Stimulated activated effector memory CD8-positive, alpha-beta T cell treated with anti-CD3 and anti-CD28 coated beads, Interleukin-12 subunit alpha, Interleukin-12 subunit beta, amount 100 ng/mL, for 72 hours (primary cell): ENCODE measurements around the gene TESK2.

Experiments used
- ATAC-seq: fragments of 150-1000 bp; cut with Tn5 transposase; 2 replicates; pipeline ENCODE4 v1.10.0; 2021
- DNase-seq, 2 donors: peaks; one replicate each; pipeline ENCODE4 v3.0.0; 2021 to 2022; ENCODE audit warnings: low spot score in 2 of 2
- H3K27ac Mint-ChIP-seq: one replicate; pipeline ENCODE4 v1.8.0; 2022; ENCODE audit warnings: mild to moderate bottlenecking, mixed read lengths
- H3K36me3 Mint-ChIP-seq: one replicate; pipeline ENCODE4 v1.8.0; 2022; ENCODE audit warnings: mild to moderate bottlenecking, mixed read lengths
- H3K4me1 Mint-ChIP-seq: one replicate; pipeline ENCODE4 v1.8.0; 2022; ENCODE audit warnings: mixed read lengths
- H3K4me3 Mint-ChIP-seq: one replicate; pipeline ENCODE4 v1.8.0; 2022; ENCODE audit warnings: mild to moderate bottlenecking, mixed read lengths
- H3K9me3 Mint-ChIP-seq: one replicate; pipeline ENCODE4 v1.8.0; 2022; ENCODE audit warnings: mixed read lengths

Gene TESK2

GRCh38 chr1:45414746-45415145, 76.2 kb downstream of the TESK2 start:
- no peak overlapping the region for H3K4me3 Mint-ChIP-seq

GRCh38 chr1:45412899-45413298, 78.1 kb downstream of the TESK2 start:
- H3K4me3 Mint-ChIP-seq: no peak overlapping the region
- H3K9me3 Mint-ChIP-seq: no peaks in the 10 kb centered on the region
- ATAC-seq (no peak), DNase-seq (no peak)
- H3K36me3 Mint-ChIP-seq: no peaks in the 10 kb centered on the region
- no peak overlapping the region for H3K27ac Mint-ChIP-seq
- peaks cover 9% of the 10 kb centered on the region for H3K4me1 Mint-ChIP-seq

More at GRCh38 chr1:45414746-45415145, 76.2 kb downstream of the TESK2 start:
- ATAC-seq: no peak
- Mint-ChIP-seq H3K36me3 (no peaks in the 10 kb centered on the region), H3K27ac (no peak overlapping the region), H3K9me3 (no peaks in the 10 kb centered on the region), H3K4me1 (peaks cover under 1% of the 10 kb centered on the region)
- DNase-seq: no peak

DNA sequence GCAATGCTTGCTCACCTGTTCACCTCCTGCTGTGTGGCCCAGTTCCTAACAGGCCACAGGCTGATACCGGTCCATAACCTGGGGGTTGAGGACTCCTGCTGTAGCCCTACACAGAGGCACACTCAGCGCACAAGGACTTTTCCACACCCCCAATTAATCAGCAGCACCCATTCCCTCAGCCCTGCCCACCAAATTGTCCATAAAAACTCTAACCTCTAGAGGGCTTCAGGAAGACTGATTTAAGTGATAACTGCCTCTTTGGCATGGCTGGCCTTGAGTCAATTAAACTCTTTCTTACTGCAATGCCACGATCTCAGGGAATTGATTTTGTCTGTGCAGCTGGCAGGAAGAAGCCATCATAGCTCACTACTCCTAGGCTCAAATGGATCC, 79.5 kb downstream of the TESK2 start:
- Mint-ChIP-seq H3K36me3 (no peaks in the 10 kb centered on the region), H3K4me3 (no peak overlapping the region), H3K27ac (no peak overlapping the region), H3K4me1 (peaks cover 9% of the 10 kb centered on the region), H3K9me3 (no peaks in the 10 kb centered on the region)
- DNase-seq (no peak), ATAC-seq (no peak)

GRCh38 chr1:45410850-45411509, 80.0 kb downstream of the TESK2 start:
- ATAC-seq (no peak), DNase-seq (no peak)
- Mint-ChIP-seq H3K4me1 (peaks cover 9% of the 10 kb centered on the region), H3K4me3 (no peak overlapping the region), H3K27ac (no peak overlapping the region), H3K36me3 (no peaks in the 10 kb centered on the region), H3K9me3 (no peaks in the 10 kb centered on the region)

GRCh38 chr1:45409276-45409675, 81.7 kb downstream of the TESK2 start:
- no peak overlapping the region for H3K27ac Mint-ChIP-seq
- H3K4me1 Mint-ChIP-seq: peaks cover 9% of the 10 kb centered on the region
- H3K4me3 Mint-ChIP-seq: no peak overlapping the region
- ATAC-seq: peak; percentile 66
- no peaks in the 10 kb centered on the region for H3K9me3 Mint-ChIP-seq
- DNase-seq: no peak
- H3K36me3 Mint-ChIP-seq: no peaks in the 10 kb centered on the region

- Mint-ChIP-seq H3K36me3 (no peaks in the 10 kb centered on the region), H3K9me3 (no peaks in the 10 kb centered on the region), H3K27ac (no peak overlapping the region), H3K4me1 (peaks cover 9% of the 10 kb centered on the region), H3K4me3 (no peak overlapping the region)
- ATAC-seq (no peak), DNase-seq (no peak)
These were observed 83.2 kb downstream of the TESK2 start for GRCh38 chr1:45407629-45408287.

GRCh38 chr1:45405636-45406035, 85.3 kb downstream of the TESK2 start:
- H3K9me3 Mint-ChIP-seq: no peaks in the 10 kb centered on the region
- H3K4me1 Mint-ChIP-seq: peaks cover 9% of the 10 kb centered on the region
- ATAC-seq (no peak), DNase-seq (no peak)
- H3K27ac Mint-ChIP-seq: no peak overlapping the region
- no peaks in the 10 kb centered on the region for H3K36me3 Mint-ChIP-seq
- H3K4me3 Mint-ChIP-seq: no peak overlapping the region

DNA sequence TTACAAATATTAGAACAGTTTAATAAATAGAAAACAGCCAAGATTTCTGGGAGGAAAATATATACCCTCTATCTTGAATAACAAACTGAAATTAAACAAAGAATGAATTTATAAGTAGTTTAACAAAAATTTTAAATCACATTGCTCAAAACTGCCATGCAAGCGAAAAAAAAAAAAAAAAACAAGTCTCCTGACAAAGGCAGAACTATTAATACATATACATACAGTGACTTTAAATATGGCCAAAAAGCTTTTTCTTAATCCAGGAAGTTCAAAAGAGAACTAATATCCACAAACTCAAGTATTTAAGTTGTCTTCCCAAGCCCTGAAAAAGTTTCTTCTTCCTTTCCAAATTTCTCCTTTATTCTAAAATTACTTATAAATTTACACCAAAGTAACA, 87.2 kb downstream of the TESK2 start:
- Mint-ChIP-seq H3K9me3 (no peaks in the 10 kb centered on the region), H3K4me1 (no peaks in the 10 kb centered on the region), H3K36me3 (no peaks in the 10 kb centered on the region), H3K27ac (no peak overlapping the region), H3K4me3 (no peak overlapping the region)
- ATAC-seq: no peak
- DNase-seq: no peak

DNA sequence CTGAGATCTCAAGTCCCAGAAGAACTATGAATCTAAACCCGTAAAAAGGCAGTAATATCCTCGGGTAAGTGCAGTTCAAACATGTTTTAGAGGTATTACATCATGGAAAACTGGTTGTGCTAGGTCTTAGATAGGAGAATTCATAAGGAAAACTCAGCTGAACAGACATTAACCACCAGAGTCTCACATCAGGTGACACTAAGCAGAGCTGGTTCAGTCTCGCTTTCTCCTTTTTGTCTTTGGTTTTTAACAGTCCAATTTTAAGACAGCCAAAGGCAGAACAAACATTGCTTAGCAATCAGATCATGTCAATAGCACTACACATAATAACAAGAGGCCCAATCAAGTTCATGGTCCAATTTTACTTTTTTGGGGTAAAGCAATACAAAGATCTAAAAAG, 87.7 kb downstream of the TESK2 start:
- ATAC-seq: no peak
- H3K27ac Mint-ChIP-seq: no peak overlapping the region

GRCh38 chr1:45401524-45401923, 89.4 kb downstream of the TESK2 start:
- no peak for DNase-seq
- no peaks in the 10 kb centered on the region for H3K36me3 Mint-ChIP-seq
- no peaks in the 10 kb centered on the region for H3K4me1 Mint-ChIP-seq
- no peak for ATAC-seq
- H3K9me3 Mint-ChIP-seq: no peaks in the 10 kb centered on the region
- H3K27ac Mint-ChIP-seq: no peak overlapping the region
- H3K4me3 Mint-ChIP-seq: no peak overlapping the region

More for the DNA sequence above, 87.7 kb downstream of the TESK2 start:
- no peak overlapping the region for H3K4me3 Mint-ChIP-seq
- DNase-seq: no peak
- no peaks in the 10 kb centered on the region for H3K9me3 Mint-ChIP-seq
- H3K36me3 Mint-ChIP-seq: no peaks in the 10 kb centered on the region
- no peaks in the 10 kb centered on the region for H3K4me1 Mint-ChIP-seq

DNA sequence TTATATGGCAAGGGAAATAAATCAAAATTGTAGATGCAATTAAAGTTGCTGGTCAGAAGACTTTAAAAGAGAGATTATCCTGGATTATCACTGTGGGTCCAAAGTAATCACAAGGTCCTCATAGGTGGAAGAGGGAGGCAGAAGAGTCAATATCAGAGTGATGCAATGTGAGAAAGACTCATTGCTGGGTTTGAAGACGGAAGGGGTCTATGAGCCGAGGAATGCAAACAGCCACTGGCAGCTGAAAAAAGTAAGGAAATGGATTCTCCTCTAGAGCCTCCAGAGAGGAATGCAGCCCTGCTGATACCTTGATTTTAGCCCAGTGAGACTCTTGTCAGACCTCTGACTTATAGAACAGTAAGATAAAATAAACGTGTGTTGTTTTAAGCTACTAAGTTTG, 90.9 kb downstream of the TESK2 start:
- H3K27ac Mint-ChIP-seq: no peak overlapping the region
- no peak overlapping the region for H3K4me3 Mint-ChIP-seq
- no peak for DNase-seq
- H3K36me3 Mint-ChIP-seq: no peaks in the 10 kb centered on the region
- no peak for ATAC-seq
- no peaks in the 10 kb centered on the region for H3K9me3 Mint-ChIP-seq
- peaks cover 3% of the 10 kb centered on the region for H3K4me1 Mint-ChIP-seq

DNA sequence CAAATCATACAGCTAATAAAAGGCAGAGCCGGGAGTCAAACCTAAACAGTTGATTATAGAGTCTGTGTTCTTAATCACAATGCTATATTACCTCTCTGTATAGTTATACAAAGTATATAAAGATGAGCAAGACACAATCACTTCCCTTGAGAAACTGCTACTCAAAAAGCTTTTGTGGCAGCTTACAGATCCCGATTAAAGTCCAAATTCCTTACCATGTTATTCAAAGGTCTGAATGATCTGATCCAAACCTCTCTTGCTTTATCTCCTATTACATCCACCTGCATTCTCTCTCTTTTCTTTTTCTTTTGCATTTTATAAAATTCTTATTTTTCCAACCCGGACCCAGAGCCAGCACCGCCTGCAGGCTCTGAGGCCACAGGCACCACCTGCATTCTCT, 93.7 kb downstream of the TESK2 start:
- Mint-ChIP-seq H3K9me3 (no peaks in the 10 kb centered on the region), H3K27ac (no peak overlapping the region), H3K4me1 (peaks cover 20% of the 10 kb centered on the region), H3K4me3 (no peak overlapping the region), H3K36me3 (no peaks in the 10 kb centered on the region)
- ATAC-seq: no peak
- DNase-seq: no peak

DNA sequence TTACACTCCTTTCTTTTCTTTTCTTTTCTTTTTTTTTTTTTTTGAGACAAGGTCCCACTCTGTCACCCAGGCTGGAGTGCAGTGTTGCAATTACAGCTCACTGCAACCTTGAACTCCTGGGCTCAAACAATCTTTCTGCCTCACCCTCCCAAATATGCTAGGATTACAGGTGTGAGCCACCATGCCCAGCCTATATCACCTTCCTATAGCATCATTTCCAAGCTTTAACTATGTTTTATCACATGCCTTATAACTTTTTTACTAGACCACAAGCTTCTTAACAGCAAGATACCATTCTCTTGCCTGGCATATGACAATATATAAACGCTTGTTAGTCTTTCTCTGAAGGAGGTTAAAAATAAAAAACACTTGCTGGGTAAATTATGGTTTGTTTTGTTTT, 95.4 kb downstream of the TESK2 start:
- H3K27ac Mint-ChIP-seq: peak overlapping the region; percentile 32
- DNase-seq (no peak), ATAC-seq (no peak)
- H3K36me3 Mint-ChIP-seq: no peaks in the 10 kb centered on the region
- H3K4me1 Mint-ChIP-seq: peaks cover 20% of the 10 kb centered on the region
- no peaks in the 10 kb centered on the region for H3K9me3 Mint-ChIP-seq
- no peak overlapping the region for H3K4me3 Mint-ChIP-seq

GRCh38 chr1:45395051-45395450, 95.9 kb downstream of the TESK2 start:
- Mint-ChIP-seq H3K27ac (peak overlapping the region; percentile 32), H3K36me3 (no peaks in the 10 kb centered on the region)

DNA sequence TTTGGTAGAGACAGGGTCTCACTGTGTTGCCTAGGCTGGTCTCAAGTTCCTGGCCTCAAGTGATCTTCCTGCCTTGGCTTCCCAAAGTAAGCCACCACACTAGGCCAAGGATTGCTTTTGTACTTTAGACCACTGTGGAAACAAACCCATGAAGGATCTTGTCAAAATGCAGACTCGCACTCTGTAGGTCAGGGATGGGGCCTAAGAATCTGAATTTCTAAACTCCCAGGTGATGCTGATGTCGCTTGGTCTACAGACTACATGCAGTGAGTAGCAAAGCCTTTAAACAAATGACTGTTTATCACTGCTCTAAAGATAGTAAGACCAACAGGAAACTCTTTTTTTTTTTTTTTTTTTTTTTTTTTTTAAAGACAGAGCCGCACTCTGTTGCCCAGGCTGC, 96.6 kb downstream of the TESK2 start:
- H3K4me3 Mint-ChIP-seq: peak overlapping the region; percentile 39
- H3K27ac Mint-ChIP-seq: peak overlapping the region; percentile 80
- peaks cover 20% of the 10 kb centered on the region for H3K4me1 Mint-ChIP-seq
- ATAC-seq (peak; percentile 74), DNase-seq (no peak)
- H3K36me3 Mint-ChIP-seq: no peaks in the 10 kb centered on the region
- H3K9me3 Mint-ChIP-seq: no peaks in the 10 kb centered on the region

More at GRCh38 chr1:45395051-45395450, 95.9 kb downstream of the TESK2 start:
- ATAC-seq (no peak), DNase-seq (no peak)
- Mint-ChIP-seq H3K9me3 (no peaks in the 10 kb centered on the region), H3K4me1 (peaks cover 20% of the 10 kb centered on the region), H3K4me3 (no peak overlapping the region)

- ATAC-seq (peak; percentile 94), DNase-seq (peak in 1 of 2 donors; percentile 56)
- Mint-ChIP-seq H3K4me1 (peaks cover 20% of the 10 kb centered on the region), H3K4me3 (peak overlapping the region; percentile 39), H3K36me3 (no peaks in the 10 kb centered on the region), H3K27ac (peak overlapping the region; percentile 80), H3K9me3 (no peaks in the 10 kb centered on the region)
These were observed 97.2 kb downstream of the TESK2 start for GRCh38 chr1:45393718-45394302.
